T-helper 2 cell treated with Interferon-gamma antibody and Interleukin-4, amounts not matched to agents 5 μg/mL and 100 μg/mL, for 36 hours (primary cell): Measurements from ENCODE around the gene ABI3BP.

Source experiments
- DNase-seq: peaks from one replicate; pipeline ENCODE4 v3.0.0; 2021; ENCODE audit warnings: low spot score
- H3K27ac Mint-ChIP-seq: one replicate; pipeline ENCODE4 v1.8.0; 2021; ENCODE audit warnings: mild to moderate bottlenecking, mixed read lengths
- H3K27me3 Mint-ChIP-seq: one replicate; pipeline ENCODE4 v1.8.0; 2021; ENCODE audit warnings: low read depth, mixed read lengths
- H3K36me3 Mint-ChIP-seq: one replicate; pipeline ENCODE4 v1.8.0; 2021; ENCODE audit warnings: low read depth, mixed read lengths
- H3K4me1 Mint-ChIP-seq: one replicate; pipeline ENCODE4 v1.8.0; 2021; ENCODE audit warnings: low read depth, mixed read lengths
- H3K4me3 Mint-ChIP-seq: one replicate; pipeline ENCODE4 v1.8.0; 2022; ENCODE audit warnings: mild to moderate bottlenecking, moderate library complexity, mixed read lengths
- H3K9me3 Mint-ChIP-seq: one replicate; pipeline ENCODE4 v1.8.0; 2021; ENCODE audit warnings: mixed read lengths

ABI3BP gene

DNA sequence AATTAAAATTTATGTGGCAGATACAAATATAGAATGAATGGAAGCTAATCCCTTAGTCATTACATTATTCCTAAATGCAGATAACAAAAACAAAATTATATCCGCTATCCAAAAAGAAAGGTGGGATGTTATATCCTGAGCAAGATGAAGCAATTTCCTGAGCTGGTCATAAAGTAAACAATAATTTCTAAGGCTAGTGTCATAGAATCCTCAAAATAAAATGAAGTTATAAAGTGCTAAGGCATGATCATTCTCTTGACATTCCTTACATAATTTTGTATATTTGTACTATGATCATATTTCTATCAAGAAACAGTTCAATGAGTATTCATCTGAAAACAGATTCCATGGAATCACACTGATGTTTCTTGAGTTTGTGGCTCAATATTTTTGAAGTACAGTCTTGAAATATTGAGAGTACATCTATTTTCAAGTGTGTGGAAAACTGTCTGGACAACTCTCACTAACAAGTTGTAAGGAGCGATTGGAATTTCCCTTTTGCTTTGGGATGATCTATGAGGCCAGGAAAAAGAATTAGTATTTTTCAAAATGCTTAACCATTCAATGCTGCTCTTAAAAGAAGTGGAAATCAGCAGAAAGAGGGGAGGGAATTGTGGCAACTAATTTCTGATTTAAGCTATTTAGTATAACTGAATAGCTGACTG lies 92.4 kb downstream of the ABI3BP start:
- peaks cover 2% of the 10 kb centered on the region for H3K27me3 Mint-ChIP-seq
- DNase-seq: no peak
- H3K4me3 Mint-ChIP-seq: no peak overlapping the region
- H3K27ac Mint-ChIP-seq: no peak overlapping the region
- H3K4me1 Mint-ChIP-seq: peaks cover 8% of the 10 kb centered on the region
- no peaks in the 10 kb centered on the region for H3K36me3 Mint-ChIP-seq
- peaks cover 4% of the 10 kb centered on the region for H3K9me3 Mint-ChIP-seq

DNA sequence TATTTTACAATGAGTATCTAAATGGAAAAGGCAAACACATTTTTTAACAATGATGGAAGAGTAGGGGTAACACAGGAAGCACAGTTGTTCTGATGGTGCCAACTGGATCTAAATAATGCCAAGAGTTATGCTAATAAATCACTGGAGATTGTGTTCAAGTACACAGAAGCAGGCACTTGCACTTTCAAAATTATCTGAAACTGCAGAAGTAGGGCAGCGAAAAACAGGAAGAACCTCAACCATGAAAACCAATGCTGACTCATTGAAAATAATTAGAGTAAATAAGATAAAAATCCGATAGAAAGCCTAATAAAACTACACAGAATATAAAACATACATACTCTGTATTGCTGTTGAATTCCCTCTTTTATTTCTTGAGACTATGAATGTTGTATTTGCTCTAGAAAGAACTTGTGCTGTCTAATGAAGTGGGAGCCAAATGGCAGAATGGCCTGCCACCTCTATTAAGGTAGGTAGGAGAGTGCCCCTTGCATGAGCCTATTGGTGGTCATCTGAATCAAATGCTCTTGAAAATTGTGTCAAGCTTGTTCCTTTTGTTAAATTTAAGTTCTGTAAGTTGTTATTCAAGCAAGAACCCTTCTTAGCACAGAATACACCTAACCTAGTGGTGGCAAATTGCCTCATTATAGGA lies 93.7 kb downstream of the ABI3BP start:
- H3K4me3 Mint-ChIP-seq: no peak overlapping the region
- no peak overlapping the region for H3K27ac Mint-ChIP-seq
- DNase-seq: no peak
- H3K36me3 Mint-ChIP-seq: no peaks in the 10 kb centered on the region
- peaks cover 4% of the 10 kb centered on the region for H3K9me3 Mint-ChIP-seq
- H3K27me3 Mint-ChIP-seq: peaks cover 2% of the 10 kb centered on the region
- peaks cover 8% of the 10 kb centered on the region for H3K4me1 Mint-ChIP-seq

DNA sequence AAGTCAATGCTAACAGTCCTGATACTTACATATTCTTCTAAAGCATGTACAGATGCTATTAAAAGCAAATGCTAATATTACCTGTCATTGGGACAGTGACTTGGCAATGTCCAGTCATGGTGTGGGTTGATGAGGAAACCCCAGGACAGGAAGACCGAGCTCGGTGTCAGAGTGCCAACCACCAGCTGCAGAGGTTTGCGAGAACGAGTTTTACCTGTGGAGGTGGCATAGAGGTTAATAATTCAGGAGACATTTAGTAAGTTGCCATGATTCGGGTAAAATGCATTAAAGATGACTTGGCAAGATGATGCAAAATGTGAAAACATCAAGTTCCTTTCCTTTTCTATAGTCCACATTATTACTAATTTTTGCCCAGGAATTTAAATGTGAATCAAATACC lies 94.5 kb downstream of the ABI3BP start:
- Mint-ChIP-seq H3K27ac (no peak overlapping the region), H3K36me3 (no peaks in the 10 kb centered on the region), H3K27me3 (peaks cover 2% of the 10 kb centered on the region), H3K4me3 (no peak overlapping the region), H3K4me1 (peaks cover 8% of the 10 kb centered on the region), H3K9me3 (no peaks in the 10 kb centered on the region)
- DNase-seq: no peak

DNA sequence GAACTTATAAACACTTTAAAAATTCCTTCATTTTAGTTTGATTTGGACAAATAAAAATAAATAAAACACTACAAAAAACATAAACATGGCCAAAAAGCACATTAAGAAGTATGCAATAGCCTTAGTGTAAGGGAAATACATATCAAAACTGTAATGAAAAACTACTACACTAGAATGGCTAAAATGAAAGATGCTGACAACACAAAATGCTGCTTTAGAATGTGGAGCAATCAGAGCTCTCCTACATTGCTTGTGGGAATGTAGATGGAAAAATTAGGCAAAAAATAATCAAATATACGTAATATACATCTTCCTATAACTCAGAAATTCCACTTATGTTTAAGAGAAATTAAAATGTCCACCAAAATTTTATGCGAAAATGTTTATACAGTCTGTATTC lies 96.2 kb downstream of the ABI3BP start:
- DNase-seq: no peak
- H3K27me3 Mint-ChIP-seq: peaks cover 2% of the 10 kb centered on the region
- no peak overlapping the region for H3K27ac Mint-ChIP-seq
- H3K36me3 Mint-ChIP-seq: no peaks in the 10 kb centered on the region
- H3K4me3 Mint-ChIP-seq: no peak overlapping the region
- H3K9me3 Mint-ChIP-seq: no peaks in the 10 kb centered on the region
- peaks cover 8% of the 10 kb centered on the region for H3K4me1 Mint-ChIP-seq

DNA sequence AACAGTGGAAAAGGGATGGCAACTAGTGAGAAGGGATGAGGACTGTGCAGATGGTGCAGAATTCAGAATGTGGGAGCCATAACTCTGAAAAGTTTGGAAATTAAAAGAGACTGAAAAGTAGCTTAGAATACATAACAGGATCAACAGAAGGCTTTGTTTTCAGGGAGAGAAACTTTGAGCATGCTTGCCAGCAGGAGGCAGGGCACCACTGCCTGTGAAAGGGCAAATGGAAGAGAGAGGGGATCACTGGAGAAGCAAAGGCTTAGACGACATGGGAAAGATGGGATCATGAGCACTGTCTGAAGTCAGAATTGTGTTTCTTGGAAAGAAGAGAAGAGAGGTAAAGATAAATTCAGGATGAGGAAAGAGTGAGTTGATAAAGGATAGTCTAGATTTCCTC lies 99.6 kb downstream of the ABI3BP start:
- no peaks in the 10 kb centered on the region for H3K9me3 Mint-ChIP-seq
- no peak overlapping the region for H3K27ac Mint-ChIP-seq
- H3K4me3 Mint-ChIP-seq: no peak overlapping the region
- H3K27me3 Mint-ChIP-seq: peaks cover 7% of the 10 kb centered on the region
- H3K4me1 Mint-ChIP-seq: no peaks in the 10 kb centered on the region
- no peak for DNase-seq
- no peaks in the 10 kb centered on the region for H3K36me3 Mint-ChIP-seq

DNA sequence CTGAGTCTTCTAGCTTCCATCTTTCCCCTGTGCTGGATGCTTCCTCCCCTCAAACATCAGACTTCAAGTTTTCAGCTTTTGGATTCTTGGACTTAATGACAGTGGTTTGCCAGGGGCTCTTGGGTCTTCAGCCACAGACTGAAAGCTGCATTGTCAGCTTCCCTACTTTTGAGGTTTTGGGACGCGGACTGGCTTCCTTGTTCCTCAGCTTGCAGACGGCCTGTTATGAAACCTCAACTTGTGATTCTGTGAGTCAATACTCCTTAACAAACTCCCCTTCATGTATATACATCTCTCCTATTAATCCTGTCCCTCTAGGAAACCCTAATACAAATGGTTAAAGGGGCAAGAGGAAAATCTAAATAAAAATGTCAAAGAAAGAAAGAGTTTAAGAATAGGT lies 100.1 kb downstream of the ABI3BP start:
- no peaks in the 10 kb centered on the region for H3K9me3 Mint-ChIP-seq
- H3K4me3 Mint-ChIP-seq: no peak overlapping the region
- no peak for DNase-seq
- no peaks in the 10 kb centered on the region for H3K4me1 Mint-ChIP-seq
- H3K27ac Mint-ChIP-seq: no peak overlapping the region
- peaks cover 7% of the 10 kb centered on the region for H3K27me3 Mint-ChIP-seq
- no peaks in the 10 kb centered on the region for H3K36me3 Mint-ChIP-seq

DNA sequence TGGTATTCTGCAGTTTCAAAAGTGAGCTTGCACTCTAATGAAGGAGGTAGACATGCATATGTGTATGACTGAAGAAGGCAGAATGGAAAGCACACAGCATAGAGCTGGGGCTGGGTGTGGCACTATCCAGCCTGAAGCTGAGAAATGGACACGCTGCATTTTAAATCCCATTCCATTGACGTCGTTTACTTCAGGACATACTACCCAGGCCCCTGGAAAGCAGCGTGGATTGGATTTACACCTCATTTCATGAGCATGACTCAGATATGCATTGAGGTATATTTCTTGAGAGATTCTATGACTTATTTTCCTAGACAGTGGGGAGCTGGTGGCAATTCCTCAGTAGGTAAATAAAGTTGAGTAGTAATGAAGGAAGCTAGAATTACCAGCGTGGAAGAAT lies 101.4 kb downstream of the ABI3BP start:
- Mint-ChIP-seq H3K27me3 (peaks cover 7% of the 10 kb centered on the region), H3K4me3 (no peak overlapping the region)
- no peak for DNase-seq

DNA sequence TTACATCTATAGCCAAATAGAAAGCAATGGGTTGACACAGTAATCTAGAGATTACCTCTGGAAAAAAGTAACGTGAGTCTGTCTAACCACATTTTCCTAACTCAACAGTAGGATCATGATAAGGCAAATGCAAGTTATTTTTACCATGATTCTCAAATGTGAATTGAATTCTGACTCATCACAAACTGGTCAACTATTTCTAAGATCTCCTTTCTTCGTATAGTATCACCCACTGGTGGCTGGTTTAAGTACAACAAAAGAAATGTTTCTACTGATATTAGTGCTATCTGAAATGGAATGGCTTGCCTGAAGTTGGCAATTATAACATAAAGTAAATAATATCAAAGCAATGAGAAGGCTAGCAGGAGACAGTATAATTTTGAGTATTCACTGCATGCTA lies 102.2 kb downstream of the ABI3BP start:
- Mint-ChIP-seq H3K9me3 (no peaks in the 10 kb centered on the region), H3K36me3 (no peaks in the 10 kb centered on the region), H3K27ac (no peak overlapping the region), H3K4me3 (no peak overlapping the region), H3K27me3 (peaks cover 7% of the 10 kb centered on the region), H3K4me1 (no peaks in the 10 kb centered on the region)
- DNase-seq: no peak

More for the DNA sequence above, 101.4 kb downstream of the ABI3BP start:
- Mint-ChIP-seq H3K9me3 (no peaks in the 10 kb centered on the region), H3K27ac (no peak overlapping the region), H3K4me1 (no peaks in the 10 kb centered on the region), H3K36me3 (no peaks in the 10 kb centered on the region)

DNA sequence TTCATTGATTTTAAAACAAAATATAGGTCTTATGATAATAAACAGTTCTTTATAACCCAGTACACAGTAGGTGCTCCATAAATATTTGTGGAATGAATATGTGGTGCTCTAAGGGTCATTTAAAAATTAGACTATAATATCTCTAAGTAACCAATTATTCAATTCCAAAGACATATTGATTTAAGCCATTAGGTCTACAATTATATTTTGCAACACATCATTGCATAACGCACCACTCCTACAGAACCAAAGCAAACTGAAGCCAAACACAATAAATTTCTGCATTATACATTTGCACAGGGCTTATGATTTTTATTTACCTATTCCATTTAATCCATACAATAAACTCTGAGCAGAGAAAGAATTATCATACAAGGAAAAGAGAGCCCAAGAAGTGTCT lies 104.3 kb downstream of the ABI3BP start:
- no peak for DNase-seq
- no peaks in the 10 kb centered on the region for H3K4me1 Mint-ChIP-seq
- no peaks in the 10 kb centered on the region for H3K9me3 Mint-ChIP-seq
- H3K27me3 Mint-ChIP-seq: peaks cover 11% of the 10 kb centered on the region
- no peak overlapping the region for H3K27ac Mint-ChIP-seq
- no peaks in the 10 kb centered on the region for H3K36me3 Mint-ChIP-seq
- H3K4me3 Mint-ChIP-seq: no peak overlapping the region

DNA sequence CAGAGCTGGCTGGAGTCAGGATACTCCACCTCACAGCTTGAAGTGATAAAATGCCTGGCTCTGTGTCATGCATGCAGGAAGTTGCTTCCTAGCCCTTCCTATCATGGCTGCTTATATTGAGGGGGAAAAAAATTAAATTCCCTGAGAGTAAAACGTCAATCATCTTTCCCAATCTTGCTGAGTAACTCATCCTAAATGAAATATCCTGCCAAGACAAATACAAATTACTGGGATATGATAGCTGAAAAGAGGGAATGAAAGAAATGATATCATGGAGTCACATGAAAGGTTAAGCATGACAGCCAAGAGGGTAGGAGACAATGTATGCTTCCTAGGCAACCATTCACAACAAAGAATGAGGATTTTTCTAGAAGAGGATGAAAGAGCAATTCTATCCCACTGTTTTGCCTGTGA lies 110.6 kb downstream of the ABI3BP start:
- no peak for DNase-seq
- H3K36me3 Mint-ChIP-seq: no peaks in the 10 kb centered on the region
- peaks cover 4% of the 10 kb centered on the region for H3K27me3 Mint-ChIP-seq
- no peaks in the 10 kb centered on the region for H3K9me3 Mint-ChIP-seq
- H3K4me3 Mint-ChIP-seq: no peak overlapping the region
- H3K4me1 Mint-ChIP-seq: no peaks in the 10 kb centered on the region
- no peak overlapping the region for H3K27ac Mint-ChIP-seq

DNA sequence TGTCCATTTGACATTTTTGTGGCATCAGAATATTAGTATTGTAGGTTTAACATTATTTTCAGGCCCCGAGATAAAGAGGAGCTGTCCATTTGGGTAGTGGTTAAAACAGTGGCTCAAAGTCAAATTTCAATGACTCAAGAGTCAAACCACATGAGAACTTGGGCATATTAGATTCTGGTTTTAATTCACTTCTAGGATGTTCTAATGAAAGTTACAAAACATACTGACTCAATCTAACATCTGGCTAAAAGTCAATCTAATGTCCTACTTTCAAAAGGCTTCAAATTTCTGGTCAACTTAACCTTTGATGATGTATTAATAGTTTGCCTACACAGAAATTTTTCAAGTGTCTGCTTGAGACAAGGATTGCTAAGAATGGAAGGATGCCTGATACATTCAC lies 112.4 kb downstream of the ABI3BP start:
- H3K9me3 Mint-ChIP-seq: no peaks in the 10 kb centered on the region
- DNase-seq: no peak
- no peaks in the 10 kb centered on the region for H3K36me3 Mint-ChIP-seq
- no peak overlapping the region for H3K27ac Mint-ChIP-seq
- H3K27me3 Mint-ChIP-seq: peaks cover 4% of the 10 kb centered on the region
- H3K4me3 Mint-ChIP-seq: no peak overlapping the region
- no peaks in the 10 kb centered on the region for H3K4me1 Mint-ChIP-seq

DNA sequence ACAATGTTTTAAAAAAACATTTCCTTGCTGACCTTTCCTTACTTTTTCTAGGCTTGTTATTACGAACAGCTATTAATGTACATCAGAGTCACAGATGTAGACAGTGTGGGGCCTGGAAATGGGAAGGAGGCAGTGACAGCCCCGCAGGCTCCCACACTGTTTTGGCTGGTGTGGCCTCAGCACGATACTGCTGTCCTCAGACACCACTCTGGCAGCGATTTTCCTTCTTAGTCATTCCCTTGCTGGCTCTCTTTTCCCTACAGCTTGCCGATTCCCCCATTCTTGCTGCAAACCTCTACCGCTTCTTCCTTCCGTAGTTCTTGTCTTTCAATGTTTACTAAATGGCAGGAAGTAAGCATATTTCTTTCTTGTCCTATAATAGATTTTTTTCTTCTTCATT lies 113.1 kb downstream of the ABI3BP start:
- H3K27me3 Mint-ChIP-seq: peaks cover 4% of the 10 kb centered on the region
- no peaks in the 10 kb centered on the region for H3K9me3 Mint-ChIP-seq
- H3K27ac Mint-ChIP-seq: no peak overlapping the region
- no peaks in the 10 kb centered on the region for H3K4me1 Mint-ChIP-seq
- H3K36me3 Mint-ChIP-seq: no peaks in the 10 kb centered on the region
- DNase-seq: no peak
- no peak overlapping the region for H3K4me3 Mint-ChIP-seq

DNA sequence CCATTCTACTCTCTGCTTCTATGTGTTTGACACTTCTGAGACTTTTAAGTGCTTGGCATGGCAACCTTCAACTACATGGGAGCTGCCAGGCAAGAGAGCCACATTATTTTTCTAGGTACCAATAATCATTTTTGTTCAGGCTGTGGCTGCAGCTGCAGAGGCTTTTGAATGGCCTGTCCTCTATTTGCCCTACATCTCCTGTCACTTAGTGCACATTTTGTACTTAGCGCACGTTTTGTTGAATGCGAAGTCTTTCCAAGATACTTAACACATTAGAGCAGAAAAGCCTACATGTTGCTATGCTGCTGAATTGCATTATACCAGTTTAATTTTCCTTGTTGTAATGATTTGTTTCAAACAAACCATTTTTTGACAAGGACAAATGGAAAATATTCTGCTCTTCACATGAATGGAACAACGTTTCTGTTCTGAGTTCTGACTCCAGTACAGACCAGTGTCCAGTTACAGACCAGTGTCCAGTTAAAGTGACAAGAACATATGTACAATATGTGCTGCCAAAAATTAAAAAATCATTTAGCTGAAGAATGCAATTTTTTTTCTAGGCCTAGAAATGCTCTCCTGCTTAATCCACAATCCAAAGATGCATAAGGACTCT lies 113.9 kb downstream of the ABI3BP start:
- Mint-ChIP-seq H3K27me3 (no peaks in the 10 kb centered on the region), H3K27ac (no peak overlapping the region), H3K4me3 (no peak overlapping the region)

DNA sequence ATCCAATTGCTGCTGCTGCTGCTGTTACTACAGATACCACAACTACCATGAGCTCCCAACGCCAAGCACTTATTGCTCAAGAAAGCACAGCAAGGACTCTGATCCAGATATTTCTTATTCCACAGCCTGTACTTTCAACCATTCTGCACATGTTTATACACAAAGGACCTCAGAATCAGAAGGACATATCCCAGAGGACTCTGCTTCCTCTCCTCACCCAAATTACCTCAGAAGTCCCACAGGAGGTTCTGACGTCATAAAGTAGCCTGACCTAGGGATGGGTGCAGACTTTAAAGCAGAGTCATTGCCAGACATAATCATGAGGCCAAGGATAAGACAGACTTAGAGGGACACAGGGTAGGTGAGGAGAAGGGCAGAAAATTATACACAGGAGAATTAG lies 115.9 kb downstream of the ABI3BP start:
- DNase-seq: no peak
- Mint-ChIP-seq H3K4me3 (no peak overlapping the region), H3K4me1 (no peaks in the 10 kb centered on the region), H3K27ac (no peak overlapping the region), H3K36me3 (no peaks in the 10 kb centered on the region), H3K9me3 (no peaks in the 10 kb centered on the region), H3K27me3 (no peaks in the 10 kb centered on the region)

More for the DNA sequence above, 113.9 kb downstream of the ABI3BP start:
- Mint-ChIP-seq H3K4me1 (no peaks in the 10 kb centered on the region), H3K36me3 (no peaks in the 10 kb centered on the region), H3K9me3 (no peaks in the 10 kb centered on the region)
- no peak for DNase-seq
